CD4-positive, alpha-beta T cell treated with Interferon gamma for 1 hour (primary cell): ENCODE results near the gene CHD3.
"Not testable (repeated sequence)": the region's sequence is repeated elsewhere in the genome, so short reads cannot be mapped to it uniquely, and the experiment has no call there.

Experiments used
- DNase-seq: peaks from one replicate; pipeline ENCODE4 v3.0.0-alpha.2; 2020

The CHD3 gene

DNA sequence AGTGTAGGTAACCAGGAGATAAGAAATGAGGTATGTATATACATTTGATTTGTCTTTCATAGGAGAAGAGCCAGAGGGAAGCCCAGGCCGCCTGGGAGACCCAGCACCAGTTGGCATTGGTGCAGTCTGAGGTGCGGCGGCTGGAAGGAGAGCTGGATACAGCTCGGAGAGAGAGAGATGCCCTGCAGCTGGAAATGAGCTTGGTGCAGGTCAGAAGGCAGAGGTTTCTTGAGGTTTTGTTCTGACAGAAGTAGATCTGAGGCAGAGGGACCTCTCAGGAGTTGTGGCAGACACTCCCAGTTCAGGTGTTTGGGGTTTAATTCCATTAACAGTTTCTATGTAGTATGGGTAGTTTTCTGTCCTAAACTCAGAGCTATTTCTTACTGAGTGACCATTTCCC, 51.4 kb downstream of the CHD3 start:
- no peak for DNase-seq

- DNase-seq, result no peak
Measured at GRCh38 chr17:7940743-7941142, 52.2 kb downstream of the CHD3 start.

DNA sequence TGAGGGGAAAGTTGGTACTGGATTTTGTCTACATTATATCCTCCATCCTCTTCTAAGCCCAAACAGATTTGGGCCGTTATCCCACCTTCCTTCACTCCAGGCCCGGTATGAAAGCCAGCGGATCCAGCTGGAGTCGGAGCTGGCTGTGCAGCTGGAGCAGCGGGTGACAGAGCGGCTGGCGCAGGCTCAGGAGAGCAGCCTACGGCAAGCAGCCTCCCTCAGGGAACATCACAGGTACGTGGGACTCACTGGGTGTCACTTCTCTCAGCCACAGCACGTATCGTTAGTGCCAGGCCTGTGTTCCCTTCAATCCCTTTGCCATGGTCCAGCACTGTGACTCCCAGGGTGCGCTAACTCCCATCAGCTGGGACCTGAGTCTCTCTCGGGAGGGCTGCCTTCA, 54.7 kb downstream of the CHD3 start:
- no peak for DNase-seq

DNA sequence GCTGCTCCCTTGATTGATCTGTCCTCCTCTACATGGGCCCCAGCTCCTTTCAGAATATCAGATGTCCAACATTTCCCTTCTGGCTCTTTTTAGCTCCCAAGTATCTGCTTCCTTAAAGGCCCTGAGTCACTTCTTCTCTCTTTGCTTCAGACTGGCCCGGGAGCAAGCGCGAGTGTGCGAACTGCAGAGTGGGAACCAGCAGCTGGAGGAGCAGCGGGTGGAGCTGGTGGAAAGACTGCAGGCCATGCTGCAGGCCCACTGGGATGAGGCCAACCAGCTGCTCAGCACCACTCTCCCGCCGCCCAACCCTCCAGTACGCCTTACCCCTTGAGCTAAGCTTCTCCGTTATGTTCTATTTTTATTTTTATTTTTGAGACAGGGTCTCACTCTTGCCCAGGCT, 55.7 kb downstream of the CHD3 start:
- no peak for DNase-seq

DNA sequence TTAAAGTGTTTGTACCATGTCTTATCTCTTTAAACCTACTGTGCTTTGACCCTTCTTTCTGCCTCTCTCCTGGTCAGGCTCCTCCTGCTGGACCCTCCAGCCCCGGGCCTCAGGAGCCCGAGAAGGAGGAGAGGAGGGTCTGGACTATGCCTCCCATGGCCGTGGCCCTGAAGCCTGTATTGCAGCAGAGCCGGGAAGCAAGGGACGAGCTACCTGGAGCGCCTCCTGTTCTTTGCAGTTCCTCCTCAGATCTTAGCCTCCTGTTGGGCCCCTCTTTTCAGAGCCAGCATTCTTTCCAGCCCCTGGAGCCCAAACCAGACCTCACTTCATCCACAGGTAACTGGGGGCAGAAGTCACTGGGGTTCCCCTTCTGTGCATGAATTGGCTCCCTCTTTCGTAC, 57.1 kb downstream of the CHD3 start:
- no peak for DNase-seq

DNA sequence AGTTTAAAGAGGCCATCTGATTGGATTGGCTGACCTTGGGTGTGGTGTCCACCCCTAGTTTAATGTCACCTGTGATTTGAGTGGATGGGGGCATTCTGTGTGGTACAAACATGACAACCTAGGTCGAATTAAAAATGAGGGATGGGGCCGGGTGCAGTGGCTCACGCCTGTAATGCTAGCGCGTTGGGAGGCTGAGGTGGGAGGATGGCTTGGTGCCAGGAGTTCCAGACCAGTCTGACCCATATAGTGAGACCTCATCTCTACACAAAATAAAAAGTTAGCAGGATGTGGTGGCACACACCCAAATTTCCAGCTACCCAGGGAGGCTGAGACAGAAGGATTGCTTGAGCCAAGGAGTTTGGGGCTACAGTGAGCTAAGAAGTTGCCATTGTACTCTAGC, 57.9 kb downstream of the CHD3 start:
- DNase-seq, result no peak

DNA sequence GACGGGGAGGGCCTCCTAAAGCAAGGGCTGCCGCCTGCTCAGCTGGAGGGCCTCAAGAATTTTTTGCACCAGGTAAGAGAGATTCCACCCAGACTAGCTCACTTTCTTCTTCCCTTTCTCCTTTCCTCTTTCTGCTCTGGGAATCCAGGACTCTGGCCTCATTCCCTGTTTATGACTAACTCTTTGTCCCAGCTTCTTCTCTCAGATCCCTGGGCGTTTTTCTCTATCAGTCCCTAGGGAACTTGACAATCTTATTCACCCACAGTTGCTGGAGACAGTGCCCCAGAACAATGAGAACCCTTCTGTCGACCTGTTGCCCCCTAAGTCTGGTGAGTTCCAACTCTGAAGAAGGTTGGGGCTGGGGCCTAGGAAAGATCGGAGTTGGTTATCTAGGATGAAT, 59.1 kb downstream of the CHD3 start:
- no peak for DNase-seq

DNA sequence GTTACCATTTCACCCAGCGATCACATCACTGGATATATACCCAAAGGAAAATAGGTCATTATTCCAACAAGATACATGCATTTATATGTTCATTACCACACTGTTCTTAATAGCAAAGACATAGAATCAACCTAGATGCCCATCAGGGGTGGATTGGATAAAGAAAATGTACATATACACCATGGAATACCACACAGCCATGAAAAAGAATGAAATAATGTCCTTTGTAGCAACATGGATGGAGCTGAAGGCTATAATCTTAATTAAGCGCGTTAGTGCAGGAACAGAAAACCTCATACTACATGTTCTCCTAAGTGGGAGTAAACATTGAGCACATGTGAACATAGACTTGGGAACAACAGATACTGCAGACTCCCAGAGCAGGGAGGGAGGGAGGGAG, 62.0 kb downstream of the CHD3 start:
- DNase-seq, result no peak

DNA sequence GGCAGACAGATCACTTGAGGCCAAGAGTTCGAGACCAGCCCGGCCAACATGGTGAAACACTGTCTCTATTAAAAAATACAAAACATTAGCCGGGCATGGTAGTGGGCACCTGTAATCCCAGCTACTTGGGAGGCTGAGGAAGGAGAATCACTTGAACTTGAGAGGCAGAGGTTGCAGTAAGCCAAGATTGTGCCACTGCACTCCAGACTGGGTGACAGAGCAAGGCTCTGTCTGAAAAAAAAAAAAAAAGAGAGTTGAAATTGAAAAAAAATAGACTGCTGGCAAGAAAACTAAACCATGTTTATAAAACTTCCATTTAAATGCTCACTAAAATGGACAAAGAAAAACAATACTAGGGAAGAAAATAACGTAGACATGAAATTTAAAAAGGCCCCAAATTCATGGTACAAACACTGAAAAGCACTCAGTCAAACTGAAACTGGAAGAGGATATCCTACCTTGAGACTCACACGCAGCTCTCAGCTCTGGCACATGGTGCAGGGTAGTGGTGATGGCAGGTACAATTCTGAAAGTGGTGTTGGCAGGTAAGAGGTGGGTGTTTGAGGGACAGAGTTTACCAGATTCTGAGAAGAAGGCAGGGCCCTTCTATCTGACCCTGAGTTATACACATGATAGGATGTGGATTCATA, 62.7 kb downstream of the CHD3 start:
- no peak for DNase-seq

GRCh38 chr17:7953266-7953665, 64.7 kb downstream of the CHD3 start:
- not testable (repeated sequence) for DNase-seq

GRCh38 chr17:7955414-7956227, 67.0 kb downstream of the CHD3 start:
- DNase-seq, result no peak

GRCh38 chr17:7956228-7956965, 67.8 kb downstream of the CHD3 start:
- no peak for DNase-seq

DNA sequence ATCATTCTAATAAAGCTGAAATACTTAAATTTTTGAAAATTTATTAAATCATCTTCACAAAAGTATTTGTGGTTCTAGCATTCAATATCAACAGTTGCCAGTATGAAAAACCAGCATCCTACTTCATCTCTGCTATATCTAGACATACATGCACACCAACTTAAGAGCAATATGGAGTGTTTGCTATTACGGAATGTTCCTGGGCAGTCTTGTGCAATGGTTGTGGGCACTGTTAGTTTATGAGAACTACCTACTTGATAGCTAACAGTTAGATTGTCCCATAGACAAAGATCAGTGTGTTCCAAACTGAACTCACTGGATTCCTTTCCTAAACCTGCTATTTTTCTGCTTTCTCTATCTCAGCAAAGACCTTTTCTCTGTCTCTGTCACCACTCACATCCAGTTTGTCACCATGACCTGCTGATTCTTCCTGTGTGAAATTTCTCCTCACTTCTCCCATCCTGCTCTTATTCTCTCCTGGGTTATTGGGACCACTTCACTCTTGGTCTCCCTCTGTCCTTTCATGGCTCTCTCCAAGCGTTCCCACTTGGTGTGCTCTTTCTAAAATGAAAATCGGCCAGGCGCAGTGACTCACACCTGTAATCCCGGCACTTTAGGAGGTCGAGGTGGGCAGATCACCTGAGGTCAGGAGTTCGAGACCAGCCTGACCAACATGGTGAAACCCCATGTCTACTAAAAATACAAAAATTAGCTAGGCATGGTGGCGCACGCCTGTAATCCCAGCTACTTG, 71.1 kb downstream of the CHD3 start:
- DNase-seq, result no peak

- no peak for DNase-seq
Measured at GRCh38 chr17:7961421-7961820, 72.8 kb downstream of the CHD3 start.
